Measurements from ENCODE around the gene C11orf98.

DNA sequence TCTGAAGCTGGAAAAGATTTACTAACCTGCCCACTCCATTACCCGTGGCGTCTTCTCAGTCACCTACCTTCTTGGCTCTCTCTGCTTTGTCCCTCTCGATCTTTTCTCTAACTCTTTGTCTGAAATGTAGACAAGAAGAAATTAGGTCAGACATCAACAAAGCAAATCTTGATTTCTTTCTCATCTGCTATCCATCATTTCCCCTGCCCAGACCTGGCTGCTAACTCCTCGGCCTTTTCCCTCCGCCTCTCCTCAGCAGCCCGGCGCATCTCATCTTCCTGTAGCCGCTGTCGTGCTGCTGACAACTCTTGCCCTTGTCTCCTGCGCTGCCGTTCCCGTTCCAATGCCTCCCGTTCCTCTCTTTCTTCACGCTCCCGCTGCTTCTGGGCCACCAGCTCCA lies 12.7 kb upstream of the C11orf98 start:
- TF ChIP-seq, protein P1, sequence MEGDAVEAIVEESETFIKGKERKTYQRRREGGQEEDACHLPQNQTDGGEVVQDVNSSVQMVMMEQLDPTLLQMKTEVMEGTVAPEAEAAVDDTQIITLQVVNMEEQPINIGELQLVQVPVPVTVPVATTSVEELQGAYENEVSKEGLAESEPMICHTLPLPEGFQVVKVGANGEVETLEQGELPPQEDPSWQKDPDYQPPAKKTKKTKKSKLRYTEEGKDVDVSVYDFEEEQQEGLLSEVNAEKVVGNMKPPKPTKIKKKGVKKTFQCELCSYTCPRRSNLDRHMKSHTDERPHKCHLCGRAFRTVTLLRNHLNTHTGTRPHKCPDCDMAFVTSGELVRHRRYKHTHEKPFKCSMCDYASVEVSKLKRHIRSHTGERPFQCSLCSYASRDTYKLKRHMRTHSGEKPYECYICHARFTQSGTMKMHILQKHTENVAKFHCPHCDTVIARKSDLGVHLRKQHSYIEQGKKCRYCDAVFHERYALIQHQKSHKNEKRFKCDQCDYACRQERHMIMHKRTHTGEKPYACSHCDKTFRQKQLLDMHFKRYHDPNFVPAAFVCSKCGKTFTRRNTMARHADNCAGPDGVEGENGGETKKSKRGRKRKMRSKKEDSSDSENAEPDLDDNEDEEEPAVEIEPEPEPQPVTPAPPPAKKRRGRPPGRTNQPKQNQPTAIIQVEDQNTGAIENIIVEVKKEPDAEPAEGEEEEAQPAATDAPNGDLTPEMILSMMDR (IDR thresholded peaks at IDR 0.05): no peak
- TF ChIP-seq POLR2AphosphoS5 (IDR thresholded peaks at IDR 0.05) (no peak), POLR2A (IDR thresholded peaks at IDR 0.05) (no peak), EP300 (IDR thresholded peaks at IDR 0.05) (no peak)
